ENCODE measurements around the gene CDH22.

GRCh38 chr20:46178891-46179290 lies 129.4 kb downstream of the CDH22 start:
- TF ChIP-seq REST (IDR thresholded peaks at IDR 0.05; ENCODE audit: unreplicated experiment) (no peak), POLR2AphosphoS5 (IDR thresholded peaks at IDR 0.05; ENCODE audit: low read depth) (no peak), CTCF (conservative IDR thresholded peaks at IDR 0.05; ENCODE audit: low read depth in 2 of 2) (no peak), ZNF331 (CRISPR knock-in tag; IDR thresholded peaks at IDR 0.05; ENCODE audit: low read depth) (no peak), JUNB (IDR thresholded peaks at IDR 0.05; ENCODE audit: unreplicated experiment) (no peak), ETS1 (IDR thresholded peaks at IDR 0.05) (no peak), CREB1 (CRISPR knock-in tag; IDR thresholded peaks at IDR 0.05; ENCODE audit: low read depth) (no peak)

Data from GM23338 (cell line).